Hepatocyte (in vitro differentiated cells): ENCODE results near the gene EXTL1.

Experiments
- EZH2phosphoT487 ChIP-seq: fragments of 200-600 bp; sonication (generic); IDR thresholded peaks from one replicate; pipeline ENCODE4 v1.6.1; 2018; ENCODE audit warnings: antibody characterized with exemption, mild to moderate bottlenecking, low read depth, moderate library complexity; ENCODE audit not compliant: unreplicated experiment, severe bottlenecking
- TF ChIP-seq, protein P1 (sequence below): fragments of 200-600 bp; sonication (generic); IDR thresholded peaks from 2 replicates; pipeline ENCODE4 v1.5.1; 2016; ENCODE audit warnings: antibody characterized with exemption, mild to moderate bottlenecking; ENCODE audit not compliant: poor library complexity

DNA sequence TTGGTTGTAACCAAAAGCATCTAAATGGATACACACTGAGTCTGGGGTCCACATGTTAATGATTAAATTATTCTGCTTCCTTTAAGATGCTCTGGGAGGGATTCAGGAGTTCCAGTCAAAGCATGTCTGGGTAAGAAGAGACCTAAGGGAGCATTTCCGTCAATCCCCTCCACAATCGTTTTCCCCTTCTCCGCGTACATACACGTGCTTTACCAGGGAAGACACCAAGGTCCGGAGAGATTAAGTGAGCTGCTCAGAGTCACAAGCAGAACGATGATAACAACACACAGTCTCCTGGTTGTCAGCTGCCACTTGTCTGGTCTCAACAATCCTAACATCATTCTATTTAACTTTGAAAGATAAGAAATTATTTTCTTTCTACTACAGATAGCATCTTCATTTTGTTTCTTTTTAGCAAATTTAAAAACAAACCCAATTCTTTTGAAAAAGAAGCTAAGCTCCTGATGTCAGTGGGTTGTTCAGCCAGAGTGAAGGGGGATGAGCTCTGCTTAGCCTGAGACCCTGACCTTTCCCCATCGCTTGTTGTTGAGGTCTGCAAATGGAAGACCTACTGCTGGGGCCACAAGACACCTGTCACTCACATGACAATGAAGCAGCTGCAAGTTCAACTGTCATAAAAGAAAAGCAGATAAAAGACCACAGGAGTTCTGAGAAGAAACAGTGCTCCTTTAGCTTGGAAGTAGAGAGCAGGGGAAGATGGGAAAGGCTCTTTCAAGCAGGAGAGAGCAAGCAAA lies 28.2 kb upstream of the EXTL1 start:
- TF ChIP-seq, protein P1, sequence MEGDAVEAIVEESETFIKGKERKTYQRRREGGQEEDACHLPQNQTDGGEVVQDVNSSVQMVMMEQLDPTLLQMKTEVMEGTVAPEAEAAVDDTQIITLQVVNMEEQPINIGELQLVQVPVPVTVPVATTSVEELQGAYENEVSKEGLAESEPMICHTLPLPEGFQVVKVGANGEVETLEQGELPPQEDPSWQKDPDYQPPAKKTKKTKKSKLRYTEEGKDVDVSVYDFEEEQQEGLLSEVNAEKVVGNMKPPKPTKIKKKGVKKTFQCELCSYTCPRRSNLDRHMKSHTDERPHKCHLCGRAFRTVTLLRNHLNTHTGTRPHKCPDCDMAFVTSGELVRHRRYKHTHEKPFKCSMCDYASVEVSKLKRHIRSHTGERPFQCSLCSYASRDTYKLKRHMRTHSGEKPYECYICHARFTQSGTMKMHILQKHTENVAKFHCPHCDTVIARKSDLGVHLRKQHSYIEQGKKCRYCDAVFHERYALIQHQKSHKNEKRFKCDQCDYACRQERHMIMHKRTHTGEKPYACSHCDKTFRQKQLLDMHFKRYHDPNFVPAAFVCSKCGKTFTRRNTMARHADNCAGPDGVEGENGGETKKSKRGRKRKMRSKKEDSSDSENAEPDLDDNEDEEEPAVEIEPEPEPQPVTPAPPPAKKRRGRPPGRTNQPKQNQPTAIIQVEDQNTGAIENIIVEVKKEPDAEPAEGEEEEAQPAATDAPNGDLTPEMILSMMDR = no peak
- no peak for TF ChIP-seq EZH2phosphoT487
